ENCODE data around the gene CATSPER1.

DNA sequence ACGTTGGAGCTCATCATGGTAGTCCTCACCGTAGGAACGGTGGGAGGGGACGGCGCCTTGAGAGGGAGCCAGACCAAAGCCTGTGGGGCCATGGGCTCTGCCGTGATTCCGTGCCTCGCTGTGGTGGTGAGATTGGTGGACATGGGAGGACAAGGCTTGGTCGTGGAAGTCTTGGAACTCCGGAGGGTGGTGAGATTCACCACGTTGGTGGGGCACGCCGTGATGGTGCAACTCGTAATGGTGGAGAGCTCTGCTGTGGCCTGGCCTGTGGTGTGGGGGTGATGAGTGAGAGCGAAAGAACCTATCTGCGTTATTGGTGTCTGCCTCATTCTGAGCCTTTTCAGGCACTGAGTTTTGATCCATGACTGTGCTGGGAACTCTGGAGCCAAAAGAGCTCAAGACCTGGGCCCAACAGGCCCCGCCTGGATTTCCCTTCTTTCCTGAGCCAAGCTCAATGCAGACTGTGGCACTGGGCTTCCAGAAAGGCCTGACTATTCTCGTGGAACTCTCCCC is at the start of gene CATSPER1:
- TF ChIP-seq, protein P1, sequence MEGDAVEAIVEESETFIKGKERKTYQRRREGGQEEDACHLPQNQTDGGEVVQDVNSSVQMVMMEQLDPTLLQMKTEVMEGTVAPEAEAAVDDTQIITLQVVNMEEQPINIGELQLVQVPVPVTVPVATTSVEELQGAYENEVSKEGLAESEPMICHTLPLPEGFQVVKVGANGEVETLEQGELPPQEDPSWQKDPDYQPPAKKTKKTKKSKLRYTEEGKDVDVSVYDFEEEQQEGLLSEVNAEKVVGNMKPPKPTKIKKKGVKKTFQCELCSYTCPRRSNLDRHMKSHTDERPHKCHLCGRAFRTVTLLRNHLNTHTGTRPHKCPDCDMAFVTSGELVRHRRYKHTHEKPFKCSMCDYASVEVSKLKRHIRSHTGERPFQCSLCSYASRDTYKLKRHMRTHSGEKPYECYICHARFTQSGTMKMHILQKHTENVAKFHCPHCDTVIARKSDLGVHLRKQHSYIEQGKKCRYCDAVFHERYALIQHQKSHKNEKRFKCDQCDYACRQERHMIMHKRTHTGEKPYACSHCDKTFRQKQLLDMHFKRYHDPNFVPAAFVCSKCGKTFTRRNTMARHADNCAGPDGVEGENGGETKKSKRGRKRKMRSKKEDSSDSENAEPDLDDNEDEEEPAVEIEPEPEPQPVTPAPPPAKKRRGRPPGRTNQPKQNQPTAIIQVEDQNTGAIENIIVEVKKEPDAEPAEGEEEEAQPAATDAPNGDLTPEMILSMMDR (IDR thresholded peaks at IDR 0.05; ENCODE audit: borderline replicate concordance, extremely low read depth, low read length, poor library complexity, severe bottlenecking) = no peak
- no peak for TF ChIP-seq EZH2 (IDR thresholded peaks at IDR 0.05; ENCODE audit: borderline replicate concordance, low read depth, low read length, severe bottlenecking)

Measured in DND-41 (cell line).